ENCODE measurements around the gene MOB4.

GRCh38 chr2:197506658-197507057 is 9.2 kb upstream of the MOB4 start:
- TF ChIP-seq CTCF (conservative IDR thresholded peaks at IDR 0.05; ENCODE audit: low read length) (no peak), EZH2phosphoT487 (IDR thresholded peaks at IDR 0.05; ENCODE audit: borderline replicate concordance) (no peak)

Measured in Loucy (cell line).